ENCODE results near the gene ATP6V1F. TPM values are rescaled to one million over a fixed set of nuclear protein-coding genes. Genes with fewer than 3 reads are reported as not detected.

Gene ATP6V1F
- polyA plus RNA-seq, 1 experiment = 150 TPM

DNA sequence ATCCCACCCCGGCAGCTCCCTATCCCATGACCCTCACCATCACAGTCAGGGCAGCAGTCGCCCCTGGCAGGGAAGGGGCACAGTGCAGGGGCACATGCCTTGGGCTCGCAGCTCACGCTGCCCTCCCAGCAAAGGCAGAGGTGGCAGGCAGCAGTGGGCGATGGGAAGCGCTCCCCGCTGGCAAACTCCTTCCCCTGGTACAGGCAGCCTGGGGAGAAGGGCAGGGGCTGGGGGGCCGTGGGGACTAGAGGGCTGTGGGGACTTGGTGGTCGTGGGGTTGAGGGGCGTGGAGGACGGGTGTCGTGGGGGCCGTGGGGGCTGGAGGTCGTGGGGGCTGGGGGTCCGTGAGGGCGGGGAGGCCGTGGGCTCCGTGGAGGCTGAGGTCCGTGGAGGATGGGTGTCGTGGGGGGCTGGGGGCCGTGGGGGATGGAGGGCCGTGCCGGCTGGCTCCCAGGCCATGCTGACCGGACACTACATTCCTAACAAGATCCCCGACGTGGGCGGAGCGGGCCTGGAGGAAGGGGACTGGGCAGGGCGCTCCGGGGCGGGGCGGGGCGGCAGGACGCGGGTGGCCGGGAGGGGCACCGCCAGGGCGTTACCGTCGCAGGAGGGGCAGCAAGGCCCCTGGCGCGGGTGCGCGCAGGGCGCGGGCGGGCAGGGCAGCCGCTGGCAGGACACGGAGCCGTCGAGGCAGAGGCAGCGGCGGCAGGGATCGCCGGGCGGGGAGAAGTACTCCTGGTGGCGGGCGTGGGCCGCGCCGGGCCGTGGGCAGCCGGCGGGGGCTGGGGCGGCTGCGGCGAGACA is 27.9 kb downstream of the ATP6V1F start:
- Histone ChIP-seq H3K9me3 (ENCODE audit: control insufficient read depth, insufficient read depth, low read length) (peaks cover 3% of the 10 kb centered on the region; the same call in 1 of the 2 replicates), H3K27me3 (ENCODE audit: control insufficient read depth, insufficient read depth, low read length) (peaks cover 6% of the 10 kb centered on the region), H3K4me3 (ENCODE audit: low read depth, low read length) (no peak overlapping the region), H3K27ac (ENCODE audit: low read depth, low read length) (no peak overlapping the region)
- ChIA-PET POLR2A (no interaction called here), CTCF (no interaction called here)
- TF ChIP-seq, protein P1, sequence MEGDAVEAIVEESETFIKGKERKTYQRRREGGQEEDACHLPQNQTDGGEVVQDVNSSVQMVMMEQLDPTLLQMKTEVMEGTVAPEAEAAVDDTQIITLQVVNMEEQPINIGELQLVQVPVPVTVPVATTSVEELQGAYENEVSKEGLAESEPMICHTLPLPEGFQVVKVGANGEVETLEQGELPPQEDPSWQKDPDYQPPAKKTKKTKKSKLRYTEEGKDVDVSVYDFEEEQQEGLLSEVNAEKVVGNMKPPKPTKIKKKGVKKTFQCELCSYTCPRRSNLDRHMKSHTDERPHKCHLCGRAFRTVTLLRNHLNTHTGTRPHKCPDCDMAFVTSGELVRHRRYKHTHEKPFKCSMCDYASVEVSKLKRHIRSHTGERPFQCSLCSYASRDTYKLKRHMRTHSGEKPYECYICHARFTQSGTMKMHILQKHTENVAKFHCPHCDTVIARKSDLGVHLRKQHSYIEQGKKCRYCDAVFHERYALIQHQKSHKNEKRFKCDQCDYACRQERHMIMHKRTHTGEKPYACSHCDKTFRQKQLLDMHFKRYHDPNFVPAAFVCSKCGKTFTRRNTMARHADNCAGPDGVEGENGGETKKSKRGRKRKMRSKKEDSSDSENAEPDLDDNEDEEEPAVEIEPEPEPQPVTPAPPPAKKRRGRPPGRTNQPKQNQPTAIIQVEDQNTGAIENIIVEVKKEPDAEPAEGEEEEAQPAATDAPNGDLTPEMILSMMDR (IDR thresholded peaks at IDR 0.05; ENCODE audit: low read depth, low read length) = no peak
- DNase-seq (ENCODE audit: low read depth, low spot score) = no peak

DNA sequence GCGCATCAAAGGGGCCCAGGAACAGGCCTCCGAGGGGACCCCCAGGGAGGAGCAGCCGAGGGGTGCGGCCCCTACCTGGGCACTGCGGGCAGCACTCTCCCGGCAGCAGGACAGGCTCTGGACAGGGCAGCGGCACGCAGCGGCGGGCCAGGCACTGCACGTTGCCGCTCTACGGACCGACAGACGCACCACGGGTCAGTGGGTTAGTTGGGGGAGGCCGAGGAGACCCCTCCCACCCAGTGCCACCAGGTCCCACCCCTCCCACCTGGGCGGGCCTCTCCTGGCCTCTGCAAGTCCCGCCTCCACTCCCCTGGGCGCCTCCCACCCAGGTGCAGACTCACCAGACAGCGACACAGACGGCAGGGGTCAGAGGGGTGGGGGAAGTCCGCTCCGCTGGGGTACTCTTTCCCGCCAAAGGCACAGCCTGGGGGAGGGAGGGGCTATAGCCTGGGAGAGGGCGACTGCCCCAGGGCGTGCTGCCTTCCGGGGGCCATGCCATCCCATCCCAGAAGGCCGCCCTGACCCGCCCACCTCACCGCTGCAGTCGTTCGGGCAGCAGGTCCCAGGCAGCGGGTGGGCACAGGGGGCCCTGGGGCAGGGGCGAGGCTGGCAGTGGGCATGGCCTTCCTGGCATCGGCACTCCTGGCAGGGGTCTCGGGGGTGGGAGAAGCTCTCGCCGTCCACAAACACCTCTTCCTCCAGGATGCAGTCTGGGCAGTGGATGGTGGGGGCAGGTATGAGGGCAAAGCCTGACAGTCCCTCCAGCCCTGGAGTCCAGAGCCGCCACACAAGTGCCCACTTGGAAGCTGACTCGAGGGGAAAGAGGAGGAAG is 28.7 kb downstream of the ATP6V1F start:
- Histone ChIP-seq H3K4me3 (ENCODE audit: low read depth, low read length) (no peak overlapping the region), H3K27ac (ENCODE audit: low read depth, low read length) (no peak overlapping the region), H3K27me3 (ENCODE audit: control insufficient read depth, insufficient read depth, low read length) (peaks cover 6% of the 10 kb centered on the region), H3K9me3 (ENCODE audit: control insufficient read depth, insufficient read depth, low read length) (peaks cover 3% of the 10 kb centered on the region; the same call in 1 of the 2 replicates)
- POLR2A ChIA-PET = no interaction called here
- TF ChIP-seq, protein P1 (IDR thresholded peaks at IDR 0.05; ENCODE audit: low read depth, low read length) = no peak
- DNase-seq (ENCODE audit: low read depth, low spot score) = no peak
- CTCF ChIA-PET = interaction anchor here (1.4 kb wide), 1 partner anchor 8 kb away, joined by 5 read pairs; no protein-coding TSS in a partner anchor

DNA sequence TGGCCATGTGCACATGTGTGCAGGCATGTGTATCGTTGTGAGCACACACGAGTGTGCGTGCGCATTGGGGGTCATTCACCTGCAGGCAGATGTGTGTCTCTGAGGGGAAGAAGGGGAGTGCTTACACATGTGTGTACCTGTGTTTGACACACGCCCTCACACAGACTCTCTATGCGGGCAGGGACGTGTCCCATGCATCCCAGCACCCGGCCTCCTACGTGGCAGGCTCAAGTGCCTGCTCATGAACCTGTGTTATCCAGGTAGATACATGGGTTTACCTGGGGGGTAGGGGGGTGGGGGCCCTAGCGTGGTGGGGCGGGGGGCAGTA is 29.2 kb downstream of the ATP6V1F start:
- Histone ChIP-seq H3K9me3 (ENCODE audit: control insufficient read depth, insufficient read depth, low read length) (peaks cover 3% of the 10 kb centered on the region; the same call in 1 of the 2 replicates), H3K4me3 (ENCODE audit: low read depth, low read length) (no peak overlapping the region), H3K27me3 (ENCODE audit: control insufficient read depth, insufficient read depth, low read length) (peaks cover 6% of the 10 kb centered on the region), H3K27ac (ENCODE audit: low read depth, low read length) (no peak overlapping the region)
- ChIA-PET POLR2A (no interaction called here), CTCF (interaction anchor here (1.4 kb wide), 1 partner anchor 9 kb away, joined by 5 read pairs; no protein-coding TSS in a partner anchor)
- TF ChIP-seq, protein P1 (IDR thresholded peaks at IDR 0.05; ENCODE audit: low read depth, low read length) = no peak
- DNase-seq (ENCODE audit: low read depth, low spot score) = no peak

DNA sequence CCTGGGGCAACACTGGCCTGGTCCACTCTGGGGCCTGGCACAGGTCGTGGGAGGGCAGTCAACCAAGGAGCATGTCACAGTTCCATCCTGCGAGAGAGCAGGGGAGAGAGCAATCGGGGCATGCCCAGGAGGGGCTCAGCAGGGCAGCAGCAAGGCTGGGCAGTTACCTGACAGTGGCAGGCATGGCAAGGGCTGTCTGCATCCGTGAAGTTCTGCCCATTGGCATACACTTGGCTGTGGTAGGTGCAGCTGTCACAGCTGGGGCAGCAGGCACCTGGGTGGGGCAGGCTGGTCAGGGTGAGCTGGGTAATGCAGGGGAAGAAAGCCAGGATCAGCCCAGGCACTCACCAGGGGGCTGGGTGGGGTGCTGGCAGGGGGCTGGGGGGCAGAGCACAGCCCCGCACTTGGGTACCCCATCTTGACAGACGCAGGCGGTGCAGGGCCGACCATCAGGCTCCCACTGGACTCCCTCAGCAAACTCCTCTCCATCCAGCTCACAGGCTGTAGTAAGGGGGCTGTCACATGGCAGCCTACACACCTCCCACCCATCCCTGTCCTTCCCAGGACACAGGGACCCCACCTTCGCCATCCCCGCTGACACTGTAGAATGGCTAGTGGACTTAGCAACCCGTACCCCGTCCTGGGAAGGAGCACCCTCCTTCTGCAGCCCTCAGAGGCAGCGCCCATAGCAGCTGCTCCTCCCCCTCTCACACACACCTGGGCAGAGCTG is 30.0 kb downstream of the ATP6V1F start:
- ChIA-PET POLR2A (no interaction called here), CTCF (interaction anchor here (1.4 kb wide), 1 partner anchor 9 kb away, joined by 5 read pairs; no protein-coding TSS in a partner anchor)
- H3K9me3 ChIP-seq (ENCODE audit: control insufficient read depth, insufficient read depth, low read length) = peaks cover 3% of the 10 kb centered on the region; the same call in 1 of the 2 replicates
- TF ChIP-seq, protein P1 (IDR thresholded peaks at IDR 0.05; ENCODE audit: low read depth, low read length) = no peak
- H3K27me3 ChIP-seq (ENCODE audit: control insufficient read depth, insufficient read depth, low read length) = peaks cover 6% of the 10 kb centered on the region
- no peak overlapping the region for H3K27ac ChIP-seq (ENCODE audit: low read depth, low read length)
- DNase-seq (ENCODE audit: low read depth, low spot score) = no peak
- H3K4me3 ChIP-seq (ENCODE audit: low read depth, low read length) = no peak overlapping the region

Data from AG04450 (cell line).